Endometrium (tissue), 2 donors: ENCODE measurements around the gene PTPRD.
A peak's percentile ranks its signal among the peaks of the same experiment; 100 is the strongest.

Experiments used
- FAIRE-seq: peaks from 2 replicates; lab custom pipeline; 2012; peaks lifted over from hg19 to GRCh38; lab: Jason Lieb, UNC
- donor health status: control.
- donor health status: control.

Gene PTPRD

GRCh38 chr9:9299134-9299533 lies 1313.7 kb downstream of the PTPRD start:
- no peak for FAIRE-seq

- FAIRE-seq, result no peak
Observed at GRCh38 chr9:9286001-9286400, 1326.8 kb downstream of the PTPRD start.

GRCh38 chr9:9284201-9284600 lies 1328.6 kb downstream of the PTPRD start:
- no peak for FAIRE-seq

- no peak for FAIRE-seq
Observed at GRCh38 chr9:9283159-9283986, 1329.4 kb downstream of the PTPRD start.

- no peak for FAIRE-seq
Observed at GRCh38 chr9:9275601-9276000, 1337.2 kb downstream of the PTPRD start.

- no peak for FAIRE-seq
Observed at GRCh38 chr9:9257999-9258498, 1354.8 kb downstream of the PTPRD start.

- no peak for FAIRE-seq
Observed at GRCh38 chr9:9246726-9247125, 1366.1 kb downstream of the PTPRD start.

- no peak for FAIRE-seq
Observed at GRCh38 chr9:9231946-9232345, 1380.9 kb downstream of the PTPRD start.

- FAIRE-seq, result no peak
Observed at GRCh38 chr9:9229269-9229668, 1383.5 kb downstream of the PTPRD start.

GRCh38 chr9:9223175-9223574 lies 1389.6 kb downstream of the PTPRD start:
- no peak for FAIRE-seq

GRCh38 chr9:9222730-9223129 lies 1390.1 kb downstream of the PTPRD start:
- FAIRE-seq, result no peak

GRCh38 chr9:9216934-9217333 lies 1395.9 kb downstream of the PTPRD start:
- FAIRE-seq, result no peak

GRCh38 chr9:9215050-9215449 lies 1397.8 kb downstream of the PTPRD start:
- FAIRE-seq, result no peak

- no peak for FAIRE-seq
Observed at GRCh38 chr9:9214066-9214465, 1398.7 kb downstream of the PTPRD start.

GRCh38 chr9:9212963-9213362 lies 1399.8 kb downstream of the PTPRD start:
- FAIRE-seq, result no peak

- FAIRE-seq, result no peak
Observed at GRCh38 chr9:9202276-9202675, 1410.5 kb downstream of the PTPRD start.

- FAIRE-seq, result no peak
Observed at GRCh38 chr9:9186086-9186485, 1426.7 kb downstream of the PTPRD start.

- FAIRE-seq, result no peak
Observed at GRCh38 chr9:9182431-9182830, 1430.4 kb downstream of the PTPRD start.

GRCh38 chr9:9177081-9177480 lies 1435.7 kb downstream of the PTPRD start:
- no peak for FAIRE-seq

GRCh38 chr9:9174358-9174757 lies 1438.4 kb downstream of the PTPRD start:
- peak; percentile 37 for FAIRE-seq

GRCh38 chr9:9173264-9173663 lies 1439.5 kb downstream of the PTPRD start:
- FAIRE-seq, result no peak

GRCh38 chr9:9170439-9171134 lies 1442.2 kb downstream of the PTPRD start:
- no peak for FAIRE-seq

- FAIRE-seq, result no peak
Observed at GRCh38 chr9:9142001-9142400, 1470.8 kb downstream of the PTPRD start.
